ENCODE results near the gene ABCF1.
"Not testable (repeated sequence)": the region's sequence is repeated elsewhere in the genome, so short reads cannot be mapped to it uniquely, and the experiment has no call there.

The ABCF1 gene

GRCh38 chr6:30571075-30571761, at the start of gene ABCF1:
Gene ABCF1 (plus strand): TSS chr6:30571442. CDS start chr6:30571488, 46 bp downstream.
- peak; percentile 99 for DNase-seq (ENCODE audit: low read depth in 2 of 3, low spot score in 2 of 3)

DNA sequence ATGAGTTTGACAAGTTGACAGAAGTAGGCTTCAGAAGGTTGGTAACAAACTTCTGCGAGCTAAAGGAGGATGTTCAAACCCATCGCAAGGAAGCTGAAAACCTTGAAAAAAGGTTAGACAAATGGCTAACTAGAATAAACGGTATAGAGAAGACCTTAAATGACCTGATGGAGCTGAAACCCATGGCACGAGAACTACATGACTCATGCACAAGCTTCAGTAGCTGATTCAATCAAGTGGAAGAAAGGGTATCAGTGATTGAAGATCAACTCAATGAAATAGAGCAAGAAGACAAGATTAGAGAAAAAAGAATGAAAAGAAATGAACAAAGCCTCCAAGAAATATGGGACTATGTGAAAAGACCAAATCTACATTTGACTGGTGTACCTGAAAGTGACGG, 49.3 kb upstream of the ABCF1 start:
- DNase-seq (ENCODE audit: low read depth in 2 of 3, low spot score in 2 of 3): not testable (repeated sequence)

DNA sequence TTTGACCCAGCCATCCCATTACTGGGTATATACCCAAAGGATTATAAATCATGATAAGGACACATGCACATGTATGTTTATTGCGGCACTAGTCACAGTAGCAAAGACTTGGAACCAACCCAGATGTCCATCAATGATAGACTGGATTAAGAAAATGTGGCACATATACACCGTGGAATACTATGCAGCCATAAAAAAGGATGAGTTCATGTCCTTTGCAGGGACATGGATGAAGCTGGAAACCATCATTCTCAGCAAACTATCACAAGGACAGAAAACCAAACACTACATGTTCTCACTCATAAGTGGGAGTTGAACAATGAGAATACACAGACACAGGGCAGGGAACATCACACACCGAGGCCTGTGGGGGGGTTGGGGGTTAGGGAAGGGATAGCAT, 44.8 kb upstream of the ABCF1 start:
- not testable (repeated sequence) for DNase-seq (ENCODE audit: low read depth in 2 of 3, low spot score in 2 of 3)

GRCh38 chr6:30529349-30529875, 41.8 kb upstream of the ABCF1 start:
- not testable (repeated sequence) for DNase-seq (ENCODE audit: low read depth in 2 of 3, low spot score in 2 of 3)

GRCh38 chr6:30530014-30530413, 41.2 kb upstream of the ABCF1 start:
- DNase-seq (ENCODE audit: low read depth in 2 of 3, low spot score in 2 of 3): no peak

GRCh38 chr6:30533460-30534294, 37.6 kb upstream of the ABCF1 start:
- DNase-seq (ENCODE audit: low read depth in 2 of 3, low spot score in 2 of 3): no peak

GRCh38 chr6:30537931-30538330, 33.3 kb upstream of the ABCF1 start:
- no peak for DNase-seq (ENCODE audit: low read depth in 2 of 3, low spot score in 2 of 3)

- DNase-seq (ENCODE audit: low read depth in 2 of 3, low spot score in 2 of 3): peak in 2 of 3 experiments; percentile 50 to 67
Measured at GRCh38 chr6:30541515-30542403, 29.5 kb upstream of the ABCF1 start.

GRCh38 chr6:30542404-30542725, 28.9 kb upstream of the ABCF1 start:
- no peak for DNase-seq (ENCODE audit: low read depth in 2 of 3, low spot score in 2 of 3)

DNA sequence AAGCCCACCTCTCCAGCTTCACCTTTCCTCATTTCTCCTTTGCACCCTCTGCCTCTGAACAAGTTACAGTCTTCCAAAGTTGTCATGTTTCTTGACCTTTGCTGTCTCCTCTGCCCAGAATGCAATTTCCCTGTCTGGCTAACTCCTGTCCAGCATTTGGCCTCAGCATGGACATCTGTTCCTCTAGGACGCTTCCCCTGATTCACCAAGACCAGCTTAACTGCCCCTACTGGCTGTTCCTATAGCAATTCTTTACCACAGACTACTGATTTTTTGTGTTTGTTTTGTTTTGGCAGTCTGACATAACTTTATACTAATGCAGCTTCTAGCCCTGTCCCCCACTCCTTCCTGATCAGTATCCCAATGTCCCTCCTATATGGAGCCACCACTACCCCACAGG, 28.3 kb upstream of the ABCF1 start:
- DNase-seq (ENCODE audit: low read depth in 2 of 3, low spot score in 2 of 3): no peak

DNA sequence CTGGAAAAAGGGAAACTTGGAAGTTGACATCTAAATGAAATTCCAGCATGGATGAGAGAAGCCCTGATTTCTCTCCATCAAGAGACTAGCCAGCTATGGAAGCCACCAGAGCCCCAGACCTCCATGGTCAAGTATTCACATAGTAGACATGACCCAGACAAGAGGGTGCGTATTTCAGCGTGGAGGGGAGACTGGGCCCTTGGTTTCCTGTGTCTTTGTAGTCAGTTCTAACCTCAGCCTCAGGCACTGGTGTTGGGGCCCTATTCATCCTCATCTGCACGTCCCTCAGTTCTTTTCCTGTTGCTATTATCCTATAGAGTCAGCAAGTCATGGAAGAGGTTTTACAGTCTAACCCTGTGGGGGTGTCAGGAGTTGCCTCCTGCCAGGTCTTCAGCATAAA, 27.4 kb upstream of the ABCF1 start:
- no peak for DNase-seq (ENCODE audit: low read depth in 2 of 3, low spot score in 2 of 3)

DNA sequence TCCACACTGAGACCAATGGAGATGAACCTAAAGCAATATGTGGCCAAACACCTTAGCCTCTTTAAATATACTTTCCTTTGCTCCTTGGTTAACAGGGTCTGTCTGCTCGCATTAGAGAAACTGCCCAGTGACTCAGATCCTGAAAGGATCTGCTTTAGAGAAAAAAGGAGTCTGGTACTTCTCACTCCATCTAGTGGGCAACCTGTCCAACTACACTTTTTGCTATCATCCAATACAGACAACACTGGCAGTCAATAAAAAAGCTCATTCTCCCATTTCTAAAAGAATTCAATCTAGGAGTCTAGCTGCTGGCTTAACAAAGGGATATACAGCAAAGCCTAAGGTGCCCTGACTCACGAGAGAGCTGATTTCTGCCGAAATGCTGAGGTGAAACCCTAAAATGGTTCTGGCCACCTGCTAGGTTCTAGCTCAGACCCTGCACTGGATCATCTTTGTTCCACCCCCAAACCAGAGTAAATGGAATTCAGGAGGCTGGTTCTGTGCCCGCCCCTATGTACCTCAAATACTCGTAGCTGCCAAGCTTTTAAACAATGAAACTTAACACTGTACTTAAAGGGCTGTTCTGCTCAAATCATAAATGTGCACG, 26.5 kb upstream of the ABCF1 start:
- no peak for DNase-seq (ENCODE audit: low read depth in 2 of 3, low spot score in 2 of 3)

DNA sequence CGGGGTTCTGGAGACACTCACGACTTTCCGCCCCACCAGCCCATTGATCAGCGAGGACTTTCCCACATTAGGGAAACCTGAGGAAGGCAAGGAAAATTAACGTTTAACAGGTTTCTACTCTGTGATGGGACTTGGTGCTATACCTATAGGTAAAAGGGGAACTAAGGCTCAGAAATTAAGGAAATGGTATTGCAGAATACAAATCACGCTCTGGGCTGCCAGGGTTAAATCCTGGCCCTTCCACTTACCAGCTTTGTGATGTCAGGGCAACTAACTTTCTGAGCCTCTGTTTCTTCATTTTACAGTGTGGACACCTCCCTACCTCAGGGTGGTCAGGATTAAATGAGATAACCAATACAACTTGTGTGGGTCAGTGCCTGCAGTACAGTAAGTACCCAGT, 23.8 kb upstream of the ABCF1 start:
- DNase-seq (ENCODE audit: low read depth in 2 of 3, low spot score in 2 of 3): no peak

DNA sequence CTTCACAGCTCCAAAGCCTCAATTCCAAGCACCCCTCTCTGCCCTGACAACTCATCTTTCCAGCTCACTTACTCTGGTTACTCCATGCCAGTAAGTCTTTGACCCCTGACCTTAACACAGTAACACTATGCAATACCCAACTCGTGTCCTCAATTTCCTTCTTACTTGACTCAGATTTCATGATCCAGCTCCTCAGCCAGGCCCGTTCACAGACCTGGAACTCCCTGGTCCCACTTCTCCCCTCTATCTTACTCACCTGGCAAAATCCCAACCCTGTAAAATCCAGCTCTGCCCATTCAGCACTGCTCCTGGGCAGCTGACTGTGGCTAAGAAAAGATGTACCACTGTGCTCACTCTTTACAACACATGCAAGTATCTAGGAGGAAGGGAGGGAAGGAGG, 22.9 kb upstream of the ABCF1 start:
- DNase-seq (ENCODE audit: low read depth in 2 of 3, low spot score in 2 of 3): no peak

GRCh38 chr6:30554404-30554803, 16.8 kb upstream of the ABCF1 start:
- DNase-seq (ENCODE audit: low read depth in 2 of 3, low spot score in 2 of 3): no peak

DNA sequence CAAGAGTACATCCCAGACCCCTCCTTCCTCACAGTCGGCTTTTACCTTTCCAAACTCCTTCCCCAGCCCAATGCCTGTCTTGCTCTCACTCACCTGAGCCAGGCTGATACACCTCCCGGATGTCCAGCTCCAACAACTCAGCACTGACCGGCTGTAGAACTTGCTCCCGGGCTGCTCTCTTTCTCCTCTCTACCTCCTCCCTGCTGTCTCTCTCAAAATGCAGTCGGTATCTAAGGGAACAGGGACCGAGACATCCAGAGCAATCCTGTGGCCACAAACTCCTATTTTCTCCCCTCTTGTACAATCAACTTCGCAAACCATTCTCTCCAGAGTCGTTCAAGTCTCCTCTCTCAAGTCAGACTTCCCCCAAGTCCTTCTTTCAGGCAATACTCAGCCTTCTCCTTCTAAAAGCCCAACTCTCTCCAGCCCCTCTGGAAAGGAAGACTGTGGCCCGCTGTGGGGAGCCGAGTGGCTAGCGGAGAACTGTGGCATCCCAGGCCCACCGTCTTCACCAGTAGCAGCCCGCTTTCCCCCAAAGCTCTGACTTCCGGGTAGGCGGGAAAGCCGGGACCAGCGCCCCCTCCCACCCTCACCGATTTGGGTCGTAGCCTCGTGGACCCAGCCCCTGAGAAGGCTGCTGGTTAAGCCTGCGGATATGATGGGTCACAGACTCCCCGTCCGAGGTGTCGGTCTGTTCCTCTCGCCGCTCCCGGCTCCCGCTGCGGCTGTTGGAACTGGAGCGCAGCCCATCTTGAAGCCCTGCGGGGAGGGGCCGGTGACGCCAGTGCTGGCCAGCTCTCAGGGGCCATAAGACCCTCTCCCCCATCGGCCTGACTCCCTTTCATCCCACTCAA, 16.1 kb upstream of the ABCF1 start:
- DNase-seq (ENCODE audit: low read depth in 2 of 3, low spot score in 2 of 3): no peak

DNA sequence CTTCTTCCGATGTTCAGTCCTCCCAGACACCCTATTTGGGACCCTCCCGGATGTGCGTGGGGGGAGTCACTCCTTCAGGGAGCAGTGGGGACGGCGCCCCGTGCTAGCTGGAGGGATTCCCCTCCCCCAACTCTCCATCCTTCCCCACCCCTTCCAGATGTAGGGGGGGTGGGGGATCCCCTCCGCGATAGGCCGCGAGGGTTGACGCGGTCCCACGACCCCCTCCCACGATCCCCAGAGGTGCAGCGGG, 15.5 kb upstream of the ABCF1 start:
- no peak for DNase-seq (ENCODE audit: low read depth in 2 of 3, low spot score in 2 of 3)

DNA sequence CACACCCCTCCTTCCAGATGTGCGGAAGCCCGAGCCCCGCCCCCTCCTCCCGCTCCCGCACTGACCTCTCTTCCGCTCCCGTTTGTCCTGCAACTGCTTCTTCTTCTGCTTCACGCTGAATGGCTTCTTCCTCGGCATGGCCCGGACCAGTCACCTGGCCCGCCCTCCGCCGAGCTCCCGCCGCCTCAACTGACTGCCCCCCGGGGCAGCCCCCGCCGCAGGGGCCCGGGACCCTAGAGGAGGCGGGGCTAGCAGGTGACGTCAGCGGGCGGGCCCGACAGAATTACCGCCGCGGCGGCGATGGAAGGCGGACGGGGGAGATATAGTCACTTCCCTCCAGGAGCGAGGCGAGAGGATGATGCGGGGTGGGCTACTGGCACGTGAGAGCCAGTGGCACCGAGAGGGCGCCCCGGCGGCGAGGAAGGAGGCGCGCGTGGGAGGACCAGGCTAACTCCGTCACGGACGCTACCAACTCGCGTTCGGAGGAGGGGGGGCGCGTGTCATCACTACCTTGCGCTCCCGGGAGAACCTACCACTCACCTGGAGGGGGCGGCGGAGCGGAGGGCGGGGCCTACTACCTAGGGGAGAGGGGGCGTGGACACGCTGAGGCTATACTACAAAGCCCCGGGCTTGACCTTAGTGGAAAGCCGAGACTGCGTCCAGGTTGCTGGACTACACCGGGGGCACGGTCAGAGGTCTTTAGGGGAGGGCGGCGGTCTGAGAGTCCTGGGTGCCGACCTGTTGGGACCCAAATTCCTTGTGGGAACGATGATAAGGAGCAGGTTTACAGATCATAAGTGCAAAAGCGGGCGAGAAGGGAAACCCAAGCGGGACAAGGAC, 15.0 kb upstream of the ABCF1 start, which contains the start of gene GNL1:
Gene GNL1 (minus strand): TSS at position 424 of the 840 bp plus-strand sequence. CDS start 286 bp downstream, at position 138.
- peak; percentile 94 to 99 (median 98) for DNase-seq (ENCODE audit: low read depth in 2 of 3, low spot score in 2 of 3)

Measured in activated CD8-positive, alpha-beta memory T cell treated with anti-CD3 and anti-CD28 coated beads for 48 hours (primary cell).